Measurements from ENCODE around the gene PNPLA6.

PNPLA6 gene

DNA sequence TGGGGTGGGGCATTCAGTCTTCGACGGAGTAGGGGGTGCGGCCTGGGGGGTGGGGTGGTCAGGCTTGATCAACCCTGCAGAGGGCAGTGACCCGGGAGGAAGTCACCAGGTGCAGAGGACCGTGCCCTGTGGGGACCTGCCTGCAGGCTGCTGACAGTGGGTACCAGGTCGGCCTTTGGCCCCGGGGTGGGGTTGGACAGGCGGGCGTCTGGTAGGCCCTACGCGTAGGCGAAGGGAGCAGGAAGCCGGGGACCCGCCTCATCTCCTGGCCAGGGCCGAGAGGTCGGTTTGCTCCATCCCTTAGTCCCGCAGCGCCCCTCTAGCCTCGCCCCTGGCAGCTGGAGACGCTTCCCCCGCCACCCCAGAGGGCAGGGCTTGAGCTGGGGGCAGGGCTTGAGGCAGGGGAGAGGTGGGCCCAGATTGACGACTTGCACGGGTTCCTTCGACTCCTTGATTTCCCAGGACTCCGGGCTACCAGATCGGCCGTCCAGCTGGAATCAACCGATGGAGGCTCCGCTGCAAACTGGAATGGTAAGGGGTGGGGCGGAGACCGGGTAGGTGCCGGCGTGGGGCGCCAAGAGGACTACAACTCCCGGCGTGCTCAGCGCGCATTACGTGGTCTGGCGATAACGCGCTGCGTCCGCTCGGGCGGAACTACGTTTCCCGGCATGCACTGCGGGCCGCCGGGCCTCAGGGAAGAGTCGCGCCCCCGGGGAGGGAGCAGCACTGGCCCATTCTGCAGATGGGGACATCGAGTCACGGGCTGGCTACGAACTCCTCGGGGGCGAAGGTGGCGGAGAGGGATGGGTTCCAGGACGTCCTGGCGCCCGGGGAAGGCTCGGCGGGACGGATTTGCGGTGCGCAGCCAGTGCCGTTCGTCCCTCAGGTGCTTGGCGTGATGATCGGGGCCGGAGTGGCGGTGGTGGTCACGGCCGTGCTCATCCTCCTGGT lies at the start of gene PNPLA6:
PNPLA6 (plus strand) TSS at position 671 of the 951 bp plus-strand sequence; CDS start at position 743, 72 bp downstream.
- peak; percentile 94 for DNase-seq (ENCODE audit: low read depth)

DNA sequence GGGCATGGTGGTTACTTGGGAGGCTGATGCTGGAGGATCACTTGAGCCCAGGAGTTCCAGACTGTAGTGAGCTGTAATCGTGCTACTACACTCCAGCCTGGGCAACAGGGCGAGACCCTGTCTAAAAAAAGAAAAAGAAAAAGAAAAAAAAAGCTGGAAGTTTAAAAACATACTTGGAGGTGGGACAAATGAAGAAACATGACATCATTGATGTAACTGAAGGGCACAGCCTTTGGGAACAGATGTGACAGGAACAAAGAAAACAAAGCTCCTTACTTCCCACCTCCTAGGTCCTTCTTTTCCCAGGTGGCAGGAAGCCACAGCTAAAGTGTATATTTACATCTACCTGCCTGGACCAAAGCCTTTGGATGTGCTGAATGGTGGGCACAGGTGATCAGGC lies 48.6 kb upstream of the PNPLA6 start:
- DNase-seq (ENCODE audit: low read depth), result no peak

DNA sequence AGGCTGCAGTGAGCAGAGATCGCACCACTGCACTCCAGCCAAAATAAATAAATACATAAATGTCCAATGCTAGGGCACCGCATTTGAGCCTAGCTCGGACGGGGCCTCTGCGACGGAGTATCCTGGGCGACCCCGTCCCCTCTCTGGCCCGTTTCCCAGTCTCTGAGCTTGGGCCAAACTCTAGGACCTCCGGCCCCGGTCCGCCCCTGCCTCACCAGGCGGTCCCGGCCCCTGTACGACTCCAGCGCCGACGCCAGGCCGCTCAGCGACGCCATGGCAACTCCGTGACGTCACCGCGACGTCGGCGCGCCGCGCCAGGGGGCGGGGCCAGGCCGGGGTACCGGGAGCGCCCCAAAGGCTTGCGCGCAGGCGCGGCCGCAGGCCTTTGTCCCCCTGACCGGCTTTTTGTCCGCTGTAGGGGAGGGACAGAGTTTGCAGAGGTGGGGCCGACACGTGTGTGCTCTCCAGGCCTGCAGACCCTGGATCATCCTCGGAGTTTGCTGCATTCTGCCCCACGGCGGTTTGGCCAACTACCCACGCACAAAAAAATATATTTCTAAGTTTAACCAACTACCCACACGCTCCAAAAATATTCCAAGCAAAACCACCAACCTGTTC lies 46.7 kb upstream of the PNPLA6 start, which contains the start of gene PEX11G:
PEX11G (minus strand) TSS at position 300 of the 618 bp plus-strand sequence; CDS start at position 275, 25 bp downstream.
- peak; percentile 86 for DNase-seq (ENCODE audit: low read depth)

DNA sequence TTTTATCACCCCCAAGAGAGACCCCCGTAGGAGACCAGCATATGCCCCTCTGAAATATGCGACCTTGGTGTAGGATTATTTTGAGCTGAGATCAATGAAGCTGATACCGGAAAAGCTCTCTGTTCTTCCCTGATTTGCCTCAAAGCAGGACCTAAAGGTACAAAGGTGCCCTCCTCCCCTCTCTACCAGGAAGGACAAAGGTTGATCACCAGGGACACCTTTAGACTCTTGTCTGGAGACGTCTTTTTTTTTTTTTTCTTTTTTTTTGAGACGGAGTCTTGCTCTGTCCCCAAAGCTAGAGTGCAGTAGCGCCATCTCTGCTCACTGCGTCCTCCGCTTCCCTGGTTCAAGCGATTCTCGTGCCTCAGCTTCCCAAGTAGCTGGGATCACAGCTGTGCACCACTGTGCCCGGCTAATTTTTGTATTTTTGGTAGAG lies 45.9 kb upstream of the PNPLA6 start:
- DNase-seq (ENCODE audit: low read depth), result no peak

DNA sequence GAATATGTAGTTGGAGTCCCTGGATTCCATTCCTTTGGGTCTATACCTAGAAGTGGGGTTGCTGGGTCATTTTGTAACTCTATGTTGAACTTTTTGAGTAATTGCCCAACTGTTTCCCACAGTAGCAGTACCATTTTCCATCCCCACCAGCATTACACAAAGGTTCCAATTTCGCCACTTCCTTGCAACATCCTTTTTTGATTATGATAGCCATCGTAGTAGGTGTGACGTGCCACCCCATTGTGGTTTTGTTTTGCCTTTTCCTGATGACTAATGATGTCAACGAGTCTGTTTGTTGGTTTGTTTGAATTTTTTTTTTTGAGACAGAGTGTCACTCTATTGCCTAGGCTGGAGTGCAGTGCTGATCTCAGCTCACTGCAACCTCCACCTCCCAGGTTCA lies 43.4 kb upstream of the PNPLA6 start:
- DNase-seq (ENCODE audit: low read depth), result no peak

DNA sequence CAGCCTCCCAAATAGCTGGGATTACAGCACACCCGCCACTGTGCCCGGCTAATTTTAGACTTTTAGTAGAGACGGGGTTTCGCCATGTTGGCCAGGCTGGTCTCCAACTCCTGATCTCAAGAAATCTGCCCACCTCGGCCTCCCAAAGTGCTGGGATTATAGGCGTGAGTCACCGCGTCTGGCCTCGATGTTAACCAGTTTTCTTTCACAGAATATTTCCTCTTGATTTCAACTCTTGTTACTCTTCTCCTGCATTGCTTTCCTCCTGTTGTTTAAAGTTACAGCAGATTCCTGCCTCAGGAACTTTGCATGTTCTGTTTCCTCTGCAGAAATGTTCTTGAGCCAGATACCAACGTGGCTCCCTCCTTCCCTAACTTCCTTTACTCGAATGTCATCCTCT lies 43.0 kb upstream of the PNPLA6 start:
- no peak for DNase-seq (ENCODE audit: low read depth)

DNA sequence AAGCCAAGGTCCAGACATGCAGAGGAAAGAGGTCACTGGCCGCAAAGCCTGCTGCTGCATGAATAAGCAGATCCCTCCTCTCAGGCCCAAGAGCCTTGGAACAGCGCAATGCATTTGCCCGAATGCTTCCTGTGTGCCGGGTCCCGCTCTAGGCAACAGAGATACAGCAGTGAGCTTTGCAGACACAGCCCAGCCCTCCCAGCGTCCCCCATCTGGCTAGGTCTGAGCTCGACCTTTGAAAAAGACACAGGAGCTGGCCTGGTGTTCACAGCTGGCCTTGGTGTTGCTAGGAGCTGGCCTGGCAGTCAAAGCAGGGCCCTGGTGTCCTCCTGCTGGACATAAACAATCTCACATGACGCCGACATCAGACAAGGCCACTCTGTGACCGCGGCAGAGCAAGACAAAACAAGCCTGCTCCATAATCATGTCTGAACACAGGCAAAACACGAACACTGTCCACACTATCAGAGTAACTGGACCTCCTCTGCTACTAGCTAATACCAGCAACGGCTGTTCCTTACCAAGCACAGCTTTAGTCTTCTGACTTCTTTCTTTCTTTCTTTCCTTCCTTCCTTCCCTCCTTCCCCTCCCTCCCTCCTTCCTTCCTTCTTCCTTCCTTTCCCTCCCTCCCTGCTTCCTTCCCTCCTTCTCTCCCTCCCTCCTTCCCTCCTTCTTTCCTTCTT lies 41.0 kb upstream of the PNPLA6 start:
- DNase-seq (ENCODE audit: low read depth), result no peak

DNA sequence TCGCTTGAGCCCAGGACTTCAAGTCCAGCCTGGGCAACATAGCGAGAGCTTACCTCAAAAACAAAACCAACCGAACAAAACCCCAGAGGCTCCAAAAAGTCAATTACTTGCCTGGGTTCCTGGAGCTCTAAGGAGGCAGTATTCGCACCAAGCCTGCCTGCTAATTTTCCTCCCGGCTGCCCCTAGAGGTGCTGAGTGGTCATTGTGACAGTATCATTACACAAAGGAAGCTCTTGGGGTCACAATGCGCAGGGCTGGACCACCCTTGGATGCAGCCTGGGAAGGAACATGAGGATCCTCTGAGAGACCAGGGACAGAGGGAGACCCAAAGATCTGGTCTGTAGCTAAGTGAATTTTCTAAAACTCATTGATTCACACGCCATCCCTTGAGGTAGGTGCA lies 38.2 kb upstream of the PNPLA6 start:
- DNase-seq (ENCODE audit: low read depth), result no peak

DNA sequence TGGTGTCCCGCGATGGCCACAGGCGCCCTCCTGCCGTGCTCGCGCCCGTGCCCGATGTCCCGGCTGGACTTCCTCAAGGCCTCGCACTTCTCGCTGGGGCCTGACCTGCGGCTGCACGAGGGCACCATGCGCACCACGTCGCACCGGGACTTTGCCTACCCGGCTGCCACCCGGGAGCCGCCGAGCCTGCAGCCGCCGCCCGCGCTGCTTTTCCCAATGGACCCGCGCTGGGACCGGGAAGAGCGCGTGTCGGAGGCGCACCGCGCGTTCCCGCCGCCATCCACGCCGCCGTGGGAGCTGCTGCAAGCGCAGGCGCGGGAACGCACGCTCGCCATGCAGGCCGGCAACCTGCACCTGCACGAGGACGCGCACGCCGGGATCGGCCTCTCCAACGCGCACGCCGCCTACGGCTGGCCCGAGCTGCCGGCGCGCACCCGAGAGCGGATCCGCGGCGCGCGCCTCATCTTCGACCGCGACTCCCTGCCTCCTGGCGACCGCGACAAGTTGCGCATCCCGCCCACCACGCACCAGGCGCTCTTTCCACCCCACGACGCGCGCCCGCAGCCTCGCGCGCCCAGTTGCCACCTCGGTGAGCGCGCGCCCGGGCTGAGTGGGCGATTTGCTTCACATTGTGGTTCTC lies 34.6 kb upstream of the PNPLA6 start:
- peak; percentile 56 for DNase-seq (ENCODE audit: low read depth)

DNA sequence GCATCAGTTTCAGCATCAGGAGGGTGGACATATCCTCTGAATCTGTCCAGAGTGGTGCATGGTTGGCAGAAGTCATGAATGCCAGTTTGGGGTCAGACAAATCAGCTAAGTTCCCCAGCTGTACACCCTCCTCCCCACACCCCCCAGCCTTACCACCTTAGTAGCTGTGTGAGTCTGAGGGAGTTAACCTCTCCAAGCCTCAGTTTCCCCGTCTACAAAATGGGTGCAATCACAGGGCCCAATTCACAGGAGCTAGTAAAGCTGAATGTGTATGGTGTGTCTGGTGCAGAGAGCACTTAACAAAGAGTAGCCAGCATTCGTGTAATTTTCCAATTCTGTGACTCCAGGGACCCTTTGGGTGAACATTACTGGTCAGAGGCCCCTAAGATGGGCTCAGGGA lies 33.0 kb upstream of the PNPLA6 start:
- DNase-seq (ENCODE audit: low read depth), result no peak

DNA sequence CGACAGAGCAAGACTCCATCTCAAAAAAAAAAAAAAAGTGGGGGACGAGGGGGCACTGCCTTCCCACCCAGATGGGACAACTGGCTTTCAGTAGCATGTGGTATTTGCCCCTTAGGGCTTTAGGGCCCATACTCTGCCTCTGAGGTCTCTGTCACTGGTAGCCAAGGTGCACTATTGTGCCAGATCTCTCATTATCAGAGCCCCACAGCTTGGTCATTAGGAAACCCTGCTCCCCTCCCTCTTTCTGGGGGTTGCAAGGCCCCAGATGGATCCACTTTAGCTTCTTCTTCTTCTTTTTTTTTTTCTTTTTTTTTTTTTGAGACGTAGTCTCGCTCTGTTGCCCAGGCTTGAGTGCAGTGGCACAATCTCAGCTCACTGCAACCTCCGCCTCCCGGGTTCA lies 30.8 kb upstream of the PNPLA6 start:
- DNase-seq (ENCODE audit: low read depth), result no peak

DNA sequence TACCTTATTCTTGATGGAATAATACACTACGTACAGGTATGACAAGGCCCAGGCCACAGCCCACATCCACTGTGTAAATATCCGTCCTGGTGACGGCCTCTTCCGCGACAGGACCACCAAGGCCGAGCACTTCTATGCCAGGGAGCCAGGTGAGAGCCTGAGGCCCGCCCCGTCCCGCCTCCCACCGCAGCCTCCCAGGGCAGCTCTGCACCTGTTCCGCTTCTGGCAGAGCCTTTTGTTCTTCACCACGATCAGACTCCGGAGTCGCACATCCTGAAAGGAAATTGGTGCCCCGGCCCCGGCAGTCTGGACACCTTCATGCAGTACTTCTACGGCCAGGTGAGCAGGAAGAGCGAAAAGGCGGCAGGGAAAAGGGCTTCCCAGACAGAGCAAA lies 30.2 kb upstream of the PNPLA6 start:
- no peak for DNase-seq (ENCODE audit: low read depth)

DNA sequence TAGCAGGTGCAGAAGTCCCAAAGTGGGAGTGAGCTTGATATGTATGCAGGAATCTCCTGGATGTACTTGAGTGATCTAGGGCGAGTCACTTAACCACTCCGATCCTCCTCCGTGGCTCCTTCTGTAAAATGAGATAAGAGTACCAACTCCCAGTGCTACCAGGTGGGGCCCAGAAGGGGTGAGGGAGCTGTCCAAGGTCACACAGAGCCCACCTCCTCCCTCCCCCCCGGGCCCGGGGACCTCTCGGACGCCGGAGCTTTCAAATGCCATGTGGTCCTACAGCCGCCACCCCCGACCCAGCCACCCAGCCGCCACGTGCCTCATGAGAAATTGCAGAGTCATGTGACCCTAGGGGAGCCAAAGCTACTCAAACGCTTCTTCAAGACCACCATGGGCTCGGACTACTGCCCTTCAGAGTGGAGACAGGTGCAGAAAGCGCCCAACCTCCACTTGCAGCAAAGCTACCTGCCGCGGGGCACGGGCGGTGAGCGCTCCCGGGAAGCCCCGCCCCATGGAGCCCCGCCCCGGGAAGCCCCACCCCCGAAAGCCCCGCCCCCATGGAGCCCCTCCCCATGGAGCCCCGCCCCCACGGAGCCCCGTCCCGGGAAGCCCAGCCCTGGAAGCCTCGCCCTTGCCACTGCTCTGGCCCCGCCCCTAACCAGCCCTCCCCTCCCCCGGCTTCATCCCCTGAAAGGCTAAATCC lies 29.7 kb upstream of the PNPLA6 start:
- no peak for DNase-seq (ENCODE audit: low read depth)

DNA sequence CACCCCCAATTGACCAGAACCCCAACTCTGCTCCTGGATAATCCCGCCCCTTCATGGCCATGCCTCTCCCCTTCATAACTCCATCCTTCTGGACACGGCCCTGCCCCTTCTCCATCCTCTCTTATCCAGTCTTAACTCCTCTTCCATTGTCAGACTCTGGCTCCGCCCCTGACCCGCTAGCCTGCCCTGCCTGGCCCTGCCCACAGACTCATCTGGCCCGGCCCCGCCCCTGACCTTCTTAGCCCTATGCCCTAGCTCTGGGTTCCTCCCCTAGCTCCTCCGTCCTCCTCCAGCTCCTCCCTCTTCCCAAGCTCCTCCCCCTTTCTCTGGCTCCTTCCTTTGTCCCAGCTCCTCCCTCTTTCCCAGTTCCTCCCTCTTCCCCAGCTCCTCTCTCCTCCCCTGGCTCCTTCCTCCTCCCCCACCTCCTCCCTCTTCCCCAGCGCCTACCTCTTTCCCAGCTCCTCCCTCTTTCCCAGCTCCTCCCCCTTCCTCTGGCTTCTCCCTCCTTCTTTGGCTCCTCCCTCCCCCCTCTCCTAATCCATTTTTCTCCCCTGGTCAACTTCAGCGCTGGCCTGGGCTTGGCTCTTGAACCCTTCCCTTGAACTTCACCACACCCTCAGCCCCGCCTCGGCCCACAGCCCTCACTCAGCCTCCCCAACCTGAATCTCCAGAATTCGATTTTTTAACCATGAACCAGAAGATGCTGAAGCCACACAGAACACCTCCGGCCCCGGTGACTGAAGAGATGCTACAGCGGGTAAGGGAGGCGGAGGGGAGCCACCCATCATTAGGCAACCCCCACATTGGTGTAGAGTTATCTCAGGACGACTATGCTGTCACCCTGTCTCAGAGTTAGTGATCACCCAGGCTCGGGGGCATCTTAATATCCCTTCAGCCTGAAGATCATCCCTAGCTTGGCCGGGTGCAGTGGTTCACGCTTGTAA lies 28.9 kb upstream of the PNPLA6 start:
- DNase-seq (ENCODE audit: low read depth), result no peak

DNA sequence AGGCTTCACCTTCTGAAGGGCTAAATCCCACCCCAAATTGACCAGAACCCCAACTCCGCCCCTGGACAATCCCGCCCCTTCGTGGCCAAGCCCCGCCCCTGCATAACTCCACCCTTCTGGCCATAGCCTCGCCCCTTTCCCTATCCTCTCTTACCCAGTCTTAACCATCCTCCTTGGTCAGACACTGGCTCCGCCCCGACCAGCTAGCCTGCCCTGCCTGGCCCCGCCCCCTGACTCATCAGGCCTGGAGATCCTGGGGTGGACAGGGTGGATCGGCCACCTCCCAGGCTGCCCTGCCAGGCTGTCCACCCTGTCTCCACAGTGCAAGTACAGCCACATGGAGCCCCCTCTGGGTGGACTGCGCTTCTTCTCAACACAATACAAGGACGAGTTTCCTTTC lies 27.6 kb upstream of the PNPLA6 start:
- DNase-seq (ENCODE audit: low read depth), result no peak

DNA sequence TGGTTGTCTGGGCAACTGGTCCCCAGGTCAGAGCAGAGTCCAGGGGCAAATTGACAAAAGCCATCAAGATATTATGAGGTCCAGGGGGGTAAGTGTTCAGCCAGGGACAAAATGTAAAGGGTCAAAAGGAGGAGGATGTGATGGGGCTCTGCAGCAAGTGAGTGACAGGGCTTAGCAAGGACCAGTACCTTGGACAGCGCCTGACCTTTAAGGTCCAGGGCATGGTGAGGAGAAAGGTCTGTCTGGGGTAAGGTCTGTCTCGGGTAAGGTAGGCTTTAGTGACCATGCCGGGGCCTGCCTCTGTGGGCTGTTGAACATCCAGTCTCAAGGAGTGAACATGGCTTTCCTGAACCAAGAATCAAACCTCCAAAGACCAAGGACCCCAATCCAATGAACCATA lies 25.9 kb upstream of the PNPLA6 start:
- DNase-seq (ENCODE audit: low read depth), result no peak

DNA sequence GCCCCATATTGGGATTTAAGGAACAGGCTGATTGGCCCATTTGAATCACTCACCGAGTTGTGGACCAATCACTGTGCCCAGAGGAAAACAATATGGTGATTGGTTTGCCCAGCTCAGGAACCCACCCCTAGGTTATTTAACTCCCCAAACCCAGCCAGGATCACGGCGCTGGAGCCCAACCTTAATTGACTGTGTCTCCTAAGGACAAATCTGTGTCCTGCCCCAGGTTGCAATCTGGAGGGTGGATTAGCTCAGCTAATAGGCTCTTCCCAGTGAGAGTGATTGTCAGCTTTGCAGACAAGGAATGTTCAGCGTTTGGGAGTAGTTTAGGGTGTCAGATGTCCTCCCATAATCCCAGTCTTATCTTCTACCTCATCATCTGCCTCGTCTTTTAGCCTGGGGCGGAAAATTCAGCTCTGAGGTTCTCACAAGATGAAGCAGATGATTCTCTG lies 23.1 kb upstream of the PNPLA6 start:
- DNase-seq (ENCODE audit: low read depth), result no peak

DNA sequence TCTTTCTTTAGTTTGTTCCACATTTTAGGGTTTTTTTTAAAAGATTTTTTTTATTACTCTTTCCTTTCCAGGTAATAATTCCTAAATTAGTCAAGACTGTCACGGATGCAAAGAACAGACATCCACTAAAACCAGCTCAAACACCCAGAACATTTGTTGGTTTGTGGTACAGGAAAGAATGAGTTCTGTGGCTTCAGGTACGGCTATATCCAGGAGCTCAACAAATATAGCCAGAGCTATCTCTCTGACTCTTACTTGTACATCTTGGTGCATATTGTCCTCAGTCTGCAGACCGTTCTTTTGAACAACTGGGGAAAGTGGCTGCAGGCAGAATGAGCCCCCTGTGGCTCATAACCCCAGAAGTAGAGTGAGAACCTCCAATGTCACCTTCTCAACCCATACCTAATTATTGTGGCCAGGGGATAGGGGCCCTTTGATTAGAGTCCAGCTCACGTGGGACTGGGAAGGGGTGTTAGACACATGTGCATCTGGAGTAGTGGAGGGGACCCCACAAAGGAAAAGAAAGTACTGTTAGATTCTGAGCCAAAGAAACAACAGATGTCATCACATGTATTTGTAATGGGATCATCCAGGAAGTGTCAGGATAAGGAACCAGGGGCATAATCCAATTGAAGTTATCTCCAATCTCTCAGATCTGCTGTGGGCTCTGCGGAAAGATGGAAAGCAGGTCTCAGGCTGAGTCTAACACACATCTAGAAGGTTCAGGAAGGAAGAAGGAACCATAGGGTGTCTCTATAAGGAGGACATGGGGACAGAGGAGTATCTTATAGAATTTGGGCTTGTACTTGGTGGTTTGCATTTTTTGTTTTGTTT lies 21.5 kb upstream of the PNPLA6 start:
- DNase-seq (ENCODE audit: low read depth), result no peak

DNA sequence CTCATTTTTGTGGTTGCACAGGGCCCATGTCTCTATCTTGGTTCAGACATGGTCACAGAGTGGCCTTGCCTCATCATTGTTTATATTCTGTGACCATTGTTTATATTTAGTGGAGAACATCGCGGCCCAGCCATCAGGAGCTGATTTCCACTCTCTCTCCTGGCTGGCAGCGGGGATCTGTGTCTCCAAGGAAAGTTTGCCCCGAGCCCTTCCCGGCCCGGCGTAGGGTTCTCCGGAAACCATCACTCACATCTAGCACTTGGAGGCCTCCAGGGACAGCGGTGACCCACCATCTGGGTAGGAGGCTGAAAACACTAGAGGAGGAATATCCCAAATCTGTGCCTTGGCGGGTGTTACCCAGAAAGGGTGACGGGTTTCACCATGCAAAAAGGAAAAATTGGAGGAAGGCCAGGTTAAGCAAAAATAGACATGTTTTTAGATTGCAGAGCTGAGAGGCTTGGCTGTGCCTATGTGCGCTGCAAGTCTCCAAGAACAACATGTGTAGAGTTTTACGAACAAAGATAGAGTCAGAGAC lies 20.3 kb upstream of the PNPLA6 start:
- DNase-seq (ENCODE audit: low read depth), result no peak

All from stimulated activated CD8-positive, alpha-beta memory T cell treated with anti-CD3 and anti-CD28 coated beads, Interleukin-4, amount 100 ng/mL, for 24 hours (primary cell).